MG63 (cell line): ENCODE results near the gene SPNS3. TPM values are rescaled to one million over a fixed set of nuclear protein-coding genes. Genes with fewer than 3 reads are reported as not detected.

ENCODE experiments used
- DNase-seq: peaks from one replicate; pipeline ENCODE4 v3.0.0-alpha.2; 2020
- H3K27me3 ChIP-seq: fragments of 250-450 bp; sonication (Bioruptor Pico); 2 replicates; pipeline ENCODE4 v1.5.1; 2020; ENCODE audit warnings: mild to moderate bottlenecking, moderate library complexity
- H3K36me3 ChIP-seq: fragments of 250-450 bp; sonication (Bioruptor Pico); 2 replicates; pipeline ENCODE4 v1.5.1; 2020; ENCODE audit warnings: mild to moderate bottlenecking, moderate library complexity
- H3K4me3 ChIP-seq: fragments of 250-450 bp; sonication (Bioruptor Pico); 2 replicates; pipeline ENCODE4 v1.5.1; 2020; ENCODE audit warnings: mild to moderate bottlenecking, moderate library complexity
- H3K9me3 ChIP-seq: fragments of 250-450 bp; sonication (Bioruptor Pico); 2 replicates; pipeline ENCODE4 v1.5.1; 2020; ENCODE audit warnings: mild to moderate bottlenecking, moderate library complexity
- total RNA-seq: library from RNA; depleted of rRNA; stranded (reverse); fragments of >200 nt; shearing (Covaris generic); gene quantifications from 2 replicates; pipeline ENCODE4 v1.2.3, GENCODE V29; 2014; ENCODE audit warnings: low replicate concordance

SPNS3 gene
- total RNA-seq, 1 experiment from 2014 or later = 1.3 TPM

GRCh38 chr17:4522661-4523060 lies 88.9 kb downstream of the SPNS3 start:
- Histone ChIP-seq H3K9me3 (no peaks in the 10 kb centered on the region), H3K4me3 (no peak overlapping the region), H3K36me3 (no peaks in the 10 kb centered on the region), H3K27me3 (no peaks in the 10 kb centered on the region)
- DNase-seq = no peak

DNA sequence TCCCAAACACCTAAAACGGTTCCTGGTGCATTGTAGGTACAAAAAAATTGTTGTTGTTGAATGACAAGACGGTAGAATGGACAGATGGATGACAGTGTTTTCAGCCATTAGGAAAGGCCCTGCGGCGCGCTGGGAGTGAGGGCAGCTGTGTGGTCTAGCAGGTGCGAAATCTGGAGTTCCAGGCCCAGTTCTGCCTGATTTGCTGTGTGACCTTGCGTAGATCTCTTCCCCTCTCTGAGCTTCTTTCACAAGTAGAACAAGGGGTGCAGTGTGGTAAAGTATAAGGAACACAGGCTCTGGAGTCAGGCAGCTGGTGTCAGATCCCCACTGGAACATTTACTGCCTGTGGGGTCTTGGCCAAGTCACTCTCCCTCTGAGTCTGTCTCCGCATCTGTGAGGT lies 90.2 kb downstream of the SPNS3 start:
- Histone ChIP-seq H3K36me3 (no peaks in the 10 kb centered on the region), H3K4me3 (no peak overlapping the region), H3K9me3 (no peaks in the 10 kb centered on the region), H3K27me3 (no peaks in the 10 kb centered on the region)
- DNase-seq = no peak

DNA sequence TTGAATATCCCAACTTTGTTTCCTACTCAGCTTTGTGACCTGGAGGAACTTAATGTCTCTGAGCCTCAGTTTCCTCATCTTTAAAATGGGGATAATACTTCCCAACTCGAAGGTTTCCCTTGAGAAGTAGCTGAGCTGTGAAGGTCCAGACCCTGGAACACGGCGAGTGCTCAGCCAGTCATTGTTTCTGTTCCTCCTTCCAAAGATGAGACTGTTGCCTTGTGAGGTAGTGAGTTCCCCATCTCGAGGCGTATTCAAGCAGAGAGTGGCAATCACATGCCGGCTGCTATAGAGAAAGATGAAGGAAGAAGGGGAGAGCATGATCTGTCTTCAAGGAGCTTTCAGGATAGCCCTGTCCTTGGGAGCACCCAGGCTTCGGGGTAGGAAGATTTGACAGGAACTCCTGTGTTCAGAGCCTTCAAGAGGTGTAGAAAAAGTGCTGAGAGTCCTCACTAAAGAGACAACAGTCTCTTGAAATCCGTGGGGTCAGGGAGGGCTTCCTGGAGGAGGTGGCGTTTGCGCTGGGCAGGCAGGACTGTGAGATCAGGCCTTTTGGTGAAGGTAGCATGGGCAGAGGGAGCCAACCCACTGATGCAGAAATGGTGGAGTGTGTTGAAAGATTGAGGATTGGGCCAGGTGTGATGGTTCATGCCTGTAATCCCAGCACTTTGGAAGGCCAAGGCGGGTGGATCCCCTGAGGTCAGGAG lies 92.1 kb downstream of the SPNS3 start:
- Histone ChIP-seq H3K27me3 (no peaks in the 10 kb centered on the region), H3K36me3 (no peaks in the 10 kb centered on the region), H3K4me3 (no peak overlapping the region), H3K9me3 (no peaks in the 10 kb centered on the region)
- DNase-seq = no peak

- Histone ChIP-seq H3K27me3 (no peaks in the 10 kb centered on the region), H3K36me3 (no peaks in the 10 kb centered on the region), H3K9me3 (no peaks in the 10 kb centered on the region), H3K4me3 (no peak overlapping the region)
- no peak for DNase-seq
These were observed 93.4 kb downstream of the SPNS3 start for GRCh38 chr17:4527134-4527533.

DNA sequence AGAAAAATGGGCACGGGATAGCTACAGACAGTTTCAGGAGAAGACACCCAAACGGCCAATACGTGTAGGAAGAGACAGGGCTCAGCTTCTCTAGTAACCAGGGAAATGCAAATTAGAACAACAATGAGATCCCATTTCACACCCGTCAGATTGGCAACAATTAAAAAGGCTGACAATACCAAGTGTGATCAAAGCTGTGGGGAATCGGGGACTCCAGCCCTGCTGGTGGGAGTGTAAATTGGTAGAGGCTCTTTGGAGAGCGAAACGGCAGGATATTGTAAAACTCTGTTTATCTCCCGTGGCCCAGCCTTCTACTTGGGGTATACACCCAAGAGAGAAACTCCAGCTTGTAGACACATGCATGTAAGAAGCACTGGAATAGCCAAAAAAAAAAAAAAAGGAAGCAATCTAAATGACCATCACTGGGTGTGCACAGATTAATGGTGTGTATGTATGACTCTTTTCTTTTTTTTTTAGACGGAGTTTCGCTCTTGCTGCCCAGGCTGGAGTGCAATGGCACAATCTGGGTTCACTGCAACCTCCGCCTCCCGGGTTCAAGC lies 93.9 kb downstream of the SPNS3 start:
- H3K4me3 ChIP-seq = no peak overlapping the region
- no peaks in the 10 kb centered on the region for H3K36me3 ChIP-seq
- no peak for DNase-seq
- no peaks in the 10 kb centered on the region for H3K27me3 ChIP-seq
- no peaks in the 10 kb centered on the region for H3K9me3 ChIP-seq

DNA sequence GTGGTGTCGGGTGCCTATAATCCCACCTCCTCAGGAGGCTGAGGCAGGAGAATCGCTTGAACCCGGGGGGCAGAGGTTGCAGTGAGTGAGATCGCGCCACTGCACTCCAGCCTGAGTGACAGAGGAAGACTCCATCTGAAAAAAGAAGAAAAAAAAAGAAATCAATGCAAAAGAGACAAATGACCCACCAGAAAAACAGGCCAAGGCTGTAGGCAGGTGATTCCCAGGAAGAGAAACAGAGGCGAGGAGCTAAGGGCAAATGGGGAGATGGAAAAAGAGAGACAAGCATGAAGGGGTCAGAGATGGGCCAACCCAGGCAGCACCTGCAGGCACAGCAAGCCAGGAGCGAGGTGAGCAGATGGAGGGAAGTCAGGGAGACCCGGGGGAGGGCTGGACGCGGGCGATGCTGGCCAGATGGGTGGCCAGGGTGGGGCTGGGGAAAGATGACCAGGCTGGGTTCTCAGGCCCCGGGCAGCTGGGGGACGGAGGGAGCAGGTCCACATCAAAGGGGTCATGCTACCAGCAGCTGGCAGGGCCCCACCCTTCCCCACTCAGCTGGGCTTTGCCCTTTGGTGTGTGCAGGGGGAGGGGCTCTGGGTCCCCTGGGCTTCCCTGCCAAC lies 95.9 kb downstream of the SPNS3 start:
- Histone ChIP-seq H3K9me3 (no peaks in the 10 kb centered on the region), H3K36me3 (no peaks in the 10 kb centered on the region), H3K4me3 (no peak overlapping the region), H3K27me3 (no peaks in the 10 kb centered on the region)
- no peak for DNase-seq

GRCh38 chr17:4530799-4531730 lies 97.3 kb downstream of the SPNS3 start:
- Histone ChIP-seq H3K9me3 (no peaks in the 10 kb centered on the region), H3K36me3 (no peaks in the 10 kb centered on the region), H3K4me3 (no peak overlapping the region), H3K27me3 (no peaks in the 10 kb centered on the region)
- DNase-seq = no peak

- DNase-seq = no peak
- Histone ChIP-seq H3K36me3 (no peaks in the 10 kb centered on the region), H3K9me3 (no peaks in the 10 kb centered on the region), H3K4me3 (no peak overlapping the region), H3K27me3 (no peaks in the 10 kb centered on the region)
These were observed 98.4 kb downstream of the SPNS3 start for GRCh38 chr17:4531988-4532736.

GRCh38 chr17:4532860-4533522 lies 99.3 kb downstream of the SPNS3 start:
- Histone ChIP-seq H3K4me3 (no peak overlapping the region), H3K27me3 (no peaks in the 10 kb centered on the region), H3K36me3 (no peaks in the 10 kb centered on the region), H3K9me3 (no peaks in the 10 kb centered on the region)
- no peak for DNase-seq

DNA sequence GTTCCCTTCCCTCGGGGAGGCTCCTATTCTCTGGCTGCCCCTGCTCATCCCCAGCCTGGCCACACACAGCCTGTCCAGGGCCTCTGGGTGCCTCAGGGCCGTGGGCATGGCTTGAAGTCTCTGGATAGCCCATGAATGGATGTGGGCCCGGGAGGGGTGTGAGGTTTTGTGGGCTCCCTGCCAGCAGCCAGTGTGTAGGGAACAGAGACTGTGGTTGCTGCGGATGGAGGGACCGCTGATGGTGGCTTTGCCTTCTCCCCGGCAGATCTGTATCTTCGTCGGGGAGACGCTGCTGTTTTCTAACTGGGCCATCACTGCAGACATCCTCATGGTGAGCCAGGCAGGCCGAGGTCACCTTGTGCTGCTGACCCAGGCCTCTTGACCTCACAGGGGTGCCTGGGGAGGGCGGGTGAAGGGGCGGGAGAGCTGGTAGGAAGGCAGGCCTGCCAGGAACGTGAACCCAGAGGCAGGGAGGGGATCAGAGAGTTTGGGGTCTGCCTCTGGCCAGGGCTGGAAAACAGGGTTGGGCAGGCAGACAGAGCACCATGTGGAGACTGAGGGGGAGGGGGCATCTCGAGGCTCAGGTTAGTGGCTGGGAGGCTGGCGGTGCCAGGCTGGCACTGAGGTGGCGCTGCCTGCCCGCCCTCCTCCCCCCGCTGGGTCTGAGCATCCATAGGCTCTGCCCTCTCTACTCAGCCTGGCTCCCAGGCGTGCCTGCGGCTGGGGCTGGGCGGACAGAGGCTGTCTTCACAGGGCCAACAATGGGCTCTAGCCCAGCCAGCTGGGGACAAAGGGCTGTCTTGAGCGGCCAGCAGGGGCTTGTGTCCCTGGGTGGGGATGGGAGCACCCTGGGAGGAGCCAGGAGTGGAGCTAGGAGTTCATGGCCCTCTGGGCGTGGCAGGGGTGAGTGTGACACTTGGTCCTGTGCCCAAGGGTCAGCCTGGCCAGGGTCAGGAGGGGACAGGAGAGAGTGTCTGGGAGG lies 100.1 kb downstream of the SPNS3 start:
- H3K9me3 ChIP-seq = no peaks in the 10 kb centered on the region
- no peak for DNase-seq
- no peaks in the 10 kb centered on the region; the same call in 1 of the 2 replicates for H3K36me3 ChIP-seq
- no peak overlapping the region for H3K4me3 ChIP-seq
- no peaks in the 10 kb centered on the region for H3K27me3 ChIP-seq

DNA sequence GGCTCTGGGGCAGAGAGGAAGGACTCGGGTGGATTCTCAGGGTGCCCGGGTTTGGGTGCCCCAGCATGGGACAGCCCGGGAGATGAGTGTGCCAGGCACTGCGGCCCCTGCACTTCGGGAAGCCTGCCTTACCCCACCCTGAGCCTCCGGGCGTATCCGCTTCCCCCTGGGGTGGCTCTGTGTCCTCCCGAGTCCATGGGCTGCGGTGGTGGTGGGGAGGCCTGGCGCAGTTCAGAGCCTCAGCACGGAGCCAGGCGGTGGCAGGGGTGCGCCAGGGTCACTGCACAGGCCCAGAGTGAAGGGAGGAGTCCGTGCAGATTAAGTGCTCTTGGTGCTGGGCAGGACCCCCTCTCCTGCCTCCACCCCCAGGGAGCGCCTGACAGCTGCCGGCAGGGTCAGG lies 100.8 kb downstream of the SPNS3 start:
- DNase-seq = no peak
- no peaks in the 10 kb centered on the region for H3K27me3 ChIP-seq
- H3K36me3 ChIP-seq = no peaks in the 10 kb centered on the region; the same call in 1 of the 2 replicates
- no peak overlapping the region for H3K4me3 ChIP-seq
- no peaks in the 10 kb centered on the region for H3K9me3 ChIP-seq

DNA sequence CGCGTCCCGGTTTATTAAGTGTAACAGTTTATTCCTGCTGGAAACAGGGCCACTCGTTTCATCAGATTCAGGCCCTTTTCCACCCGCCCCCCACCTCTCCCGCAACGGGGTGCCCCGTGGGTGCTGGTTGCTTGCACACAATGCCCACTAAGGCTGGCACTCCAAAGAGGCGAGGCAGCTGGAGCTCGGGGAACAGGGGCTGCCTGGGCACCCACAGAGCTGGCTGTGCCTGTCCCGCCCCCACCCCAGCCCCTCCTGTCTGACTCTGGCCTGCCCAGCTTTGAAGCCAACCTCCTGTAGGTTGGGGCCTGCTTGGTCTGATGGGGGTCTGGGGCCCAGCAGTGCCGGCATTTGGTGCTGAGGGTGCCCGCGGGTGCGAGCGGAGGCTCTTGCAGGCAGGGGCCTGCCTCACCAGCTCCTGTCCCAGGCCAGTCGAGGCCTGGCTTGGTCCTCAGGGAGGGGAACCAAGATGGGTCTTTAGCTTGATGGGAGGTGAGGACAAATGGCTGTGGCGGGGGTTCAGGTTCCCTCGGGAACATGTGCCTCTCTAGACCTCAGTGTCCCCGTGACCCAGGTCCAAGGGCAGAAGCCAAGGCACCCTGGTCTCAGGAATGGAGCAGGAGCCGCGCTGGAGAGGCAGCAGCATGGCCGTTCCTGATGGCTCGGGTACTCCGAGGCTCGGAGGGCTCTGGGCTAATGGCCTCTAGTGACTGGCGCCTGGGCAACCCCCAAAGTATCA lies 101.4 kb downstream of the SPNS3 start:
- no peaks in the 10 kb centered on the region for H3K27me3 ChIP-seq
- no peak overlapping the region for H3K4me3 ChIP-seq
- no peaks in the 10 kb centered on the region; the same call in 1 of the 2 replicates for H3K36me3 ChIP-seq
- no peak for DNase-seq
- no peaks in the 10 kb centered on the region for H3K9me3 ChIP-seq

DNA sequence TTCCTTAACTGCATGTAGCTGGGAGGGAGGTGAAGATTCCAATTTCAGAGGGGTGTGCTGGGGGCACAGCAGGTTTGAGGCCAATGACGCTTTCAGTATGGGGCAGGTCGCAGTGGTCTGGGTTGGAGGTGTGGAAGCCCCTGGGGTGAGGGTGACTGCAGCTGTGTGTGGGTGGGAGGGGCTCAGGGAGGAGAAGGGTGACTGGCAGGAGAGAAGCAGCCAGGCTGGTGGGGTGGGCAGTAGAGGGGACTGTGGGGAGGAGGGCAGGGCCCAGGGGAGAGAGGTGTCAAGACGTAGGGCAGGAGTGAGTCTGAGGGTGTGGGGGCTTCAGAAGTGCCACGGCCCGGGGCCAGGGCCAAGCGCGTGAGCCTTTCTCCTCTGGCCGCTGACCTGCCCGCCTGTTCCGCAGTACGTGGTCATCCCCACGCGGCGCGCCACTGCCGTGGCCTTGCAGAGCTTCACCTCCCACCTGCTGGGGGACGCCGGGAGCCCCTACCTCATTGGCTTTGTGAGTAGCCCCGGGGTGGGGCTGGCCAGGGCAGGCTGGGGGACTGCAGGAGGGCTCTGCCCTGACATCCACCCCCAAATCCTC lies 102.0 kb downstream of the SPNS3 start:
- Histone ChIP-seq H3K27me3 (no peaks in the 10 kb centered on the region), H3K36me3 (no peaks in the 10 kb centered on the region; the same call in 1 of the 2 replicates), H3K4me3 (no peak overlapping the region), H3K9me3 (no peaks in the 10 kb centered on the region)
- DNase-seq = no peak

DNA sequence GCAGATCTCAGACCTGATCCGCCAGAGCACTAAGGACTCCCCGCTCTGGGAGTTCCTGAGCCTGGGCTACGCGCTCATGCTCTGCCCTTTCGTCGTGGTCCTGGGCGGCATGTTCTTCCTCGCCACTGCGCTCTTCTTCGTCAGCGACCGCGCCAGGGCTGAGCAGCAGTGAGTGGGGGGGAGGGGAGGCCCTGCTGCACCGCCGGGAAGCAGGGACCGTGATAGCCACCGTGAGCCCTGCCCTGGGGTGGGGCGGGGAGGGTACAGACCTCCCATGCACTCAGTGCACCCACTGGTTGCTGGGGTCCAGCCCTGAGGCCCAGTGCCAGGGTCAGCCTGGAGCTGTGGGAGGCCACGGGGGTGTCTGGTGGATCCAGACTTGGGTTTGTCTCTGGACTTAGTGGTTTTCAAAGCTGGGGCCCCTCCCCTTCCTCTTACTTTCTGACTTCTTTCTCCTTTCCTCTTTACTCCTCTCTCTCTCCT lies 102.6 kb downstream of the SPNS3 start:
- H3K9me3 ChIP-seq = no peaks in the 10 kb centered on the region
- H3K36me3 ChIP-seq = no peaks in the 10 kb centered on the region; the same call in 1 of the 2 replicates
- no peaks in the 10 kb centered on the region for H3K27me3 ChIP-seq
- no peak overlapping the region for H3K4me3 ChIP-seq
- no peak for DNase-seq
